Osteoblast (primary cell): ENCODE results near the gene NRIP1. TPM values are rescaled to one million over a fixed set of nuclear protein-coding genes. Genes with fewer than 3 reads are reported as not detected.

ENCODE experiments used
- DNase-seq: peaks from one replicate; pipeline ENCODE4 v3.0.0; 2011; ENCODE audit warnings: low spot score, mixed read lengths; ENCODE audit not compliant: insufficient read length; ENCODE audit errors: missing footprints
- H2AFZ ChIP-seq: 2 replicates; pipeline ENCODE4 v1.6.0; 2011; ENCODE audit warnings: mild to moderate bottlenecking, low read length
- H3K27ac ChIP-seq: 2 replicates; pipeline ENCODE4 v1.5.1; 2011; ENCODE audit warnings: mild to moderate bottlenecking, low read depth, low read length, moderate library complexity
- H3K27me3 ChIP-seq: 2 replicates; pipeline ENCODE4 v1.6.0; 2012; ENCODE audit warnings: mild to moderate bottlenecking, control low read depth, inconsistent platforms, low read length, moderate library complexity; ENCODE audit not compliant: insufficient read depth
- H3K36me3 ChIP-seq: 2 replicates; pipeline ENCODE4 v1.5.1; 2011; ENCODE audit warnings: mild to moderate bottlenecking, low read length, control low read depth, moderate library complexity; ENCODE audit not compliant: insufficient read depth
- H3K4me1 ChIP-seq: 2 replicates; pipeline ENCODE4 v1.5.1; 2011; ENCODE audit warnings: mild to moderate bottlenecking, low read length, control low read depth, moderate library complexity; ENCODE audit not compliant: insufficient read depth
- H3K4me2 ChIP-seq: 2 replicates; pipeline ENCODE4 v1.6.0; 2011; ENCODE audit warnings: mild to moderate bottlenecking, low read length; ENCODE audit not compliant: insufficient read depth
- H3K4me3 ChIP-seq: fragments of 200-600 bp; sonication (generic); 3 replicates; pipeline ENCODE4 v1.5.1; 2012; ENCODE audit warnings: mild to moderate bottlenecking, low read length, inconsistent platforms; ENCODE audit not compliant: insufficient read depth
- H3K79me2 ChIP-seq: 2 replicates; pipeline ENCODE4 v1.6.0; 2012; ENCODE audit warnings: mild to moderate bottlenecking, low read length, control low read depth, inconsistent platforms; ENCODE audit not compliant: insufficient read depth
- H3K9me3 ChIP-seq: 2 replicates; pipeline ENCODE4 v1.5.1; 2011; ENCODE audit warnings: low read depth, low read length, control low read depth
- H4K20me1 ChIP-seq: 2 replicates; pipeline ENCODE4 v1.6.0; 2012; ENCODE audit warnings: mild to moderate bottlenecking, low read length, control low read depth; ENCODE audit not compliant: insufficient read depth
- total RNA-seq: library from RNA; depleted of rRNA; stranded (reverse); fragments of >200 nt; gene quantifications from 2 replicates; pipeline ENCODE4 v1.2.3, GENCODE V29; 2012
- TF ChIP-seq, protein P1 (sequence below): IDR thresholded peaks from 2 replicates; pipeline ENCODE4 v1.5.1; 2011; ENCODE audit warnings: mild to moderate bottlenecking, low read depth, low read length, moderate library complexity; ENCODE audit errors: extremely low read depth

NRIP1 gene
- total RNA-seq, 1 donor, result 32.6 TPM

DNA sequence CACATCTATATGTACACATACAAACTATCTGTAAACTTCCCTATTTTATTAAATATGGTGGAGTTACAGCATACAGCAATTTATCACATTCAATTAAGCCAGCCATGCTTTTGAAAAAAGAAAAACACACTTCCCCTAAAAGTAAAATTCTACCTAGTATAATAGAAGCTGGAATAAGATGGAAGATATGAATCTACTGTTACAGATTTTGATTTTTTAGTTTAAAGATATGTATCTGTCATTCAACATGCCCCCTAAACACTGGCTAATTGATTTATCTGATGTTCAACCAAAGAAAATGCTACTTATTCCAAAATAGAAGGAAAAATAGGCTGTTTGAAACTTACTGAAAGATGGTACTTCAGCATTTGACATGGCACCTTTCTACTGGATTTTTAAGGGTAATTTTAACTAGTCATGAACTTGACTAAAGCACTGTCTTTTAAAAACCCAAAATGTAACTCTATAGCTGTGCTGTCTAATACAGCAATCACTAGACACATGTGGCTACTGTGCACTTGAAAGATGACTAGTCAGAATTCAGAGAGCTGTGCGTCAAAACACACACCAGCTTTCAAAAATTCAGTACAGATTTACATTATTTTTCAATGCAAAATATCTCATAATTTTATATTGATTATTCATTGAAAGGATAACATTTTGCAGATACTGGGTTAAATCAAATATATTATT, 25.0 kb downstream of the NRIP1 start:
- Histone ChIP-seq H2AFZ (no peak overlapping the region), H3K36me3 (peaks cover 19% of the 10 kb centered on the region), H4K20me1 (peaks cover 12% of the 10 kb centered on the region), H3K9me3 (no peaks in the 10 kb centered on the region), H3K4me3 (no peak overlapping the region), H3K27me3 (no peaks in the 10 kb centered on the region), H3K4me1 (peaks cover 3% of the 10 kb centered on the region), H3K4me2 (no peak overlapping the region), H3K79me2 (peaks cover 93% of the 10 kb centered on the region), H3K27ac (no peak overlapping the region)
- TF ChIP-seq, protein P1, sequence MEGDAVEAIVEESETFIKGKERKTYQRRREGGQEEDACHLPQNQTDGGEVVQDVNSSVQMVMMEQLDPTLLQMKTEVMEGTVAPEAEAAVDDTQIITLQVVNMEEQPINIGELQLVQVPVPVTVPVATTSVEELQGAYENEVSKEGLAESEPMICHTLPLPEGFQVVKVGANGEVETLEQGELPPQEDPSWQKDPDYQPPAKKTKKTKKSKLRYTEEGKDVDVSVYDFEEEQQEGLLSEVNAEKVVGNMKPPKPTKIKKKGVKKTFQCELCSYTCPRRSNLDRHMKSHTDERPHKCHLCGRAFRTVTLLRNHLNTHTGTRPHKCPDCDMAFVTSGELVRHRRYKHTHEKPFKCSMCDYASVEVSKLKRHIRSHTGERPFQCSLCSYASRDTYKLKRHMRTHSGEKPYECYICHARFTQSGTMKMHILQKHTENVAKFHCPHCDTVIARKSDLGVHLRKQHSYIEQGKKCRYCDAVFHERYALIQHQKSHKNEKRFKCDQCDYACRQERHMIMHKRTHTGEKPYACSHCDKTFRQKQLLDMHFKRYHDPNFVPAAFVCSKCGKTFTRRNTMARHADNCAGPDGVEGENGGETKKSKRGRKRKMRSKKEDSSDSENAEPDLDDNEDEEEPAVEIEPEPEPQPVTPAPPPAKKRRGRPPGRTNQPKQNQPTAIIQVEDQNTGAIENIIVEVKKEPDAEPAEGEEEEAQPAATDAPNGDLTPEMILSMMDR, result no peak
- no peak for DNase-seq

DNA sequence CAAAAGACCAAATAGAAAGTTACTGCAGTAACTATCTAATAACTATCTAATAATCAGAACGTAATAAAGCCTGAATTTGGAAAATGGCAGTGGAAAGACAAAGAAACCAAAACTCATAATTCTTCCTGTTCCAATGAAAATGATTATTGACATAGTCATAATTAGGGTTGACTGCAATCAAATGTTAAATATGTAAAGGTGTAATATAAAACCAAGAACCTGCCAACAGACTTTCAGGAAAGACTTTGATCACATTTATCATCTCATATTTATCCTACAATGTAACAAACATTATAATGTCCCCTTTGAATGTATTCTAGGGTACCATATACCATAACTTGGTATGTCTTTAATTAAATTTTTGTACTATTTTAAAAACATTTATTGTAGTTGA, 26.9 kb downstream of the NRIP1 start:
- no peak overlapping the region for H3K4me3 ChIP-seq
- H2AFZ ChIP-seq, result no peak overlapping the region
- peaks cover 21% of the 10 kb centered on the region for H3K36me3 ChIP-seq
- no peak overlapping the region for H3K27ac ChIP-seq
- no peak overlapping the region for H3K4me2 ChIP-seq
- no peak for DNase-seq
- TF ChIP-seq, protein P1, result no peak
- H4K20me1 ChIP-seq, result peaks cover 13% of the 10 kb centered on the region
- H3K9me3 ChIP-seq, result no peaks in the 10 kb centered on the region
- peaks cover 90% of the 10 kb centered on the region for H3K79me2 ChIP-seq
- H3K4me1 ChIP-seq, result peaks cover 13% of the 10 kb centered on the region
- no peaks in the 10 kb centered on the region for H3K27me3 ChIP-seq

DNA sequence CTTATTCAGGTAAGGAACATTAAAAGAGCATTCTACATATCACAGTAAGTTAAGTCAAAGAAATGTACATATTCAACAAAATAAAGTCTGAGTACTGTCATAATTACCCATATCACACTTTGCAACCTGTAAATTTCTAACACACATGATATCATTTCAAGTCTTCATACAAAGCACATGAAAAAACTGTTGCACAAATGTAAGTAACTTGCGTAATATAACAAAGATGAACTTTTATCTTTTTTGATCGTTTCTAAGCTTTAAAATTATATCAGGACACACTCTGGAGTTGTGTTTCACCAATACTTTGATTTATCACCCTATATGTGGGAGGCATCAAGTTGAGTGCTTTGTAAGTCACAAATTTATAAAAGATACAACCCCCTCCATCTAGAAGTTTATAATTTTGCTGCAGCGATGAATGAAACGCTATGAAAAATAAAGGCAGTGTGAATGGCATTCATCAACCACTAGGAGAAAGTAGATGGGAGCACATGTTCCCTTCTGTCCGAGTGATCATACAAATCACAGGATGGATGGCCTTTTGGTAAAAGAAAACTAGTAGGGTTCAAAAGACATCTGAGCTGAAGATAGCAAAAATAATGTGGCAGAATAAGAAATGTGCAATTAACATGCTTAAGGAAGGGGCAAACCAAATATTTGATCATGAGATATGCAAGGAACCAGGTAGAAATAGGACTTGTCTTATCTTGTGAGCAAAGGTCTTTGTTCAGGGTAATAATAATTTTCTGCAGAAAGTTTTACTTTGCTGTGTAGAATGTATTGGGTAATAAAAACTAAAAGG, 27.5 kb downstream of the NRIP1 start:
- H3K79me2 ChIP-seq, result peaks cover 88% of the 10 kb centered on the region
- peaks cover 13% of the 10 kb centered on the region for H3K4me1 ChIP-seq
- no peak overlapping the region for H3K4me3 ChIP-seq
- H4K20me1 ChIP-seq, result peaks cover 13% of the 10 kb centered on the region
- no peak overlapping the region for H3K27ac ChIP-seq
- no peak overlapping the region for H3K4me2 ChIP-seq
- H3K27me3 ChIP-seq, result no peaks in the 10 kb centered on the region
- no peak for DNase-seq
- H3K36me3 ChIP-seq, result peaks cover 15% of the 10 kb centered on the region
- H3K9me3 ChIP-seq, result no peaks in the 10 kb centered on the region
- TF ChIP-seq, protein P1, result no peak
- H2AFZ ChIP-seq, result no peak overlapping the region

DNA sequence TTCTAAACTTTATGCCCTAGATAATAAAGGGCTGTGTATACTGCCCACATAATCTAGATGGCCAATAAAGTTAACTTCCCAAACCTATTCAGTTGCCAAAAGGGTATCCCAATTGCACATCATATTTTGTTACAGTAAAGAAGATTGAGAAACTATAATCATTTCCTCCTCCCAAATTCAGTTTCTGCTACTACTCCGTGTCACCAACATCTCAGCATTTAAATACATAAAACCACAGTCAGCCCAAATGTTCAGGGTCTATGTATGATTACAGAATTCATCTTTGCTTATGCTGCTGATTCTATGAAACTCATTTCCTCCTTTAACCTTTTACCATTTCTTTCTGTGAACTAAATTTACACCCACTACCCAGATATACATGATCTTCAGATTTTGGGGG, 28.6 kb downstream of the NRIP1 start:
- Histone ChIP-seq H3K4me1 (peaks cover 13% of the 10 kb centered on the region), H3K79me2 (peaks cover 79% of the 10 kb centered on the region), H3K4me2 (no peak overlapping the region), H4K20me1 (peaks cover 13% of the 10 kb centered on the region), H2AFZ (no peak overlapping the region), H3K27ac (no peak overlapping the region), H3K27me3 (no peaks in the 10 kb centered on the region), H3K36me3 (peaks cover 12% of the 10 kb centered on the region), H3K4me3 (no peak overlapping the region), H3K9me3 (no peaks in the 10 kb centered on the region)
- no peak for DNase-seq
- TF ChIP-seq, protein P1, result no peak
